GM10266 (cell line): Measurements from ENCODE around the gene KIAA1191.

Experiments
- DNase-seq: peaks from one replicate; pipeline ENCODE4 v3.0.0; 2012; ENCODE audit errors: extremely low spot score
- CTCF ChIP-seq: IDR thresholded peaks from 2 replicates; pipeline ENCODE4 v1.5.1; 2012; ENCODE audit warnings: mild to moderate bottlenecking, low read depth; ENCODE audit not compliant: control insufficient read depth, insufficient read depth; ENCODE audit errors: missing control alignments

KIAA1191 gene

GRCh38 chr5:176394096-176394495 lies 32.5 kb upstream of the KIAA1191 start:
- no peak for DNase-seq
- TF ChIP-seq CTCF: no peak

DNA sequence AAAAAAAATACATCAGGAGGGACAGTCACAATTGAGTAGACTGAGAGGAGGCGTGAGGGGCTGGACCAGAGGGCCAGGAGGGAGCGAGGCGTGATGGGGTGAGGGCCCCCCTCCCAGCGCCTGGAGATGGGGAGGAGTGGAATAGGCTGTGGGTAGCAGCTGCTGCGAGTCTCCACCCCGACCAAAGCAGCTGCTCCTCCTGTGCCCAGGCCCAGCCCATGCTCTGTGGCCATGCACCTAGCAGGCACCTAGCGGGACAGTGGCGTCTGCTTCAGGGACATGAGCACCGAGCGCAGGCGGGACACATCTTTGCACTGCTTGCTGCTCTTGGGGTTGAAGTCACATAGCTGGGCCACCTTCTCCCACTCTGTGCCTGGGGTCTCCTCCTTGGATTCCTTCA lies 31.0 kb upstream of the KIAA1191 start:
- TF ChIP-seq CTCF: no peak
- no peak for DNase-seq

DNA sequence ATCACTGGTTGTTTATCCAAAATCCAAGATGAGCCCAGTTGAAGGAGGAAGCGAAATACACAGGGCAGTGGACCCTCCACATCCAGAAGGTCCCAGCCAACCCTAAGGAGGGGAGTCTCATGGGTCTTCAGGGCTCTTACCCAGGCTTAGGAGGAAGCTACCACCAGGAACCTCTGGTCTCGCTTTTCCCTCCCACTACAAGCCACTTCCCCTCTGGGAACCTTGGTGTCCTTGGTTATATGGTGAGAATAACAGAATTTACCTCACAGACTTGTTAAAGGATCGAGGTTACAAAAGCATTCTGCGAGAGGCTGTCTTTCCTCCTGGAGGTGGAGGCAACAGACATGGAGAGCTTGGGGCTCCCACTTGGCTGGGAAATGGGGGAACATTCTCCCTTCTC lies 30.4 kb upstream of the KIAA1191 start:
- no peak for DNase-seq
- TF ChIP-seq CTCF: no peak

DNA sequence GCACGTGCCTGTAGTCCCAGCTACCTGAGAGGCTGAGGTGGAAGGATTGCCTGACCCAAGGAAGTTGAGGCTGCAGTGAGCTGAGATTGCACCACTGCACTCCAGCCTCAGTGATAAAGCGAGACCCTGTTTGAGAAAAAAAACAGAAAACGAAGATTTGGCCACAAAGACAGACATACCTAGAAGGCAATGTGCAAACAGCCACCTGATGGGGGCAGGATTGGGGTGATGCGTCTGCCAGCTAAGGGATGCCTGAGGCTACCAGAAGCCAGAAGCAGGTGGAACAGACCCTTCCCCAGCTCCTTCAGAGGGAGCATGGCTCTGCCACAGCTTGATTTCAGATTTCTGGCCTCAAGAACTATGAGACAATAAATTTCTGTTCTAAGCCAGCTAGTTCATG lies 29.9 kb upstream of the KIAA1191 start:
- DNase-seq: no peak
- TF ChIP-seq CTCF: no peak

GRCh38 chr5:176389135-176390123 lies 27.9 kb upstream of the KIAA1191 start:
- TF ChIP-seq CTCF: no peak
- no peak for DNase-seq

DNA sequence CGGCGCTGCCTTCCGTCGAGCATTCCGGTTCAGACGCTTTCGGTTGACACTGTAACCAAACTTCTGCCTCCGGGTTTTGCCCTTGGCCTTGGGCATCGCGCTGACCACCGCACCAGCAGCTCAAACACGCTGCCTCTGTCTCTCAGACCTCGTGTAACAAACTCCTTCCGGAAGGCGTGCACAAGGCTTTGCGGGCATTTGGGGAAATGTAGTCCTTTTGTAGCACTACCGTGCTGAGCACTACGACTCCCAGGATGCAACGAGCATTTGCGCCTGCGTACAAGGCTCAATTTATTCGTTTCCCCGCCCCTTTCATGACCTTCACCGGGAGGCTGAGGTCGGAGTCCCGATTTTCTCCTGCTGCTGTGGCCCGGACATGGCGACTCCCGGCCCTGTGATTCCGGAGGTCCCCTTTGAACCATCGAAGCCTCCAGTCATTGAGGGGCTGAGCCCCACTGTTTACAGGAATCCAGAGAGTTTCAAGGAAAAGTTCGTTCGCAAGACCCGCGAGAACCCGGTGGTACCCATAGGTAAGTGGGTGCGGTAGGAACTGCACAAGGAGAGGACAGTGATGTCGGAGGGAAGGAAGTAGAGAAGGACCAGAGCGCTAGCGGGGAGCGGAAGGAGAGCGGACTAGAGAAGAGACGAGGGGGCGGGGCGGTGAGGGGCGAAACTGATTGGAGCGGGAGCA lies 27.0 kb upstream of the KIAA1191 start, which contains the start of the genes HIGD2A and NOP16:
HIGD2A (plus strand) TSS at position 308 of the 691 bp plus-strand sequence; CDS start at position 377, 69 bp downstream.
NOP16 (minus strand) TSS at position 155 of the 691 bp plus-strand sequence; CDS start at position 96, 59 bp downstream.
- DNase-seq: peak; percentile 94
- no peak for TF ChIP-seq CTCF
